H9 (cell line): ENCODE results near the gene GPD1. TPM values are rescaled to one million over a fixed set of nuclear protein-coding genes. Genes with fewer than 3 reads are reported as not detected.

ENCODE experiments used
- DNase-seq: peaks from one replicate; pipeline ENCODE4 v3.0.0-alpha.2; 2017
- H2AFZ ChIP-seq: one replicate; pipeline ENCODE4 v1.6.1; 2013; ENCODE audit warnings: mild to moderate bottlenecking, low read length, control low read depth, moderate library complexity
- H2AK5ac ChIP-seq: 2 replicates; pipeline ENCODE4 v1.6.1; 2013; ENCODE audit warnings: low read length, control low read depth, mixed read lengths; ENCODE audit not compliant: insufficient read length
- H2BK120ac ChIP-seq: one replicate; pipeline ENCODE4 v1.6.1; 2013; ENCODE audit warnings: low read depth, mild to moderate bottlenecking, low read length, control low read depth, inconsistent platforms; ENCODE audit not compliant: poor library complexity, severe bottlenecking
- H2BK12ac ChIP-seq: 2 replicates; pipeline ENCODE4 v1.6.1; 2013; ENCODE audit warnings: low read length, control low read depth, mixed read lengths, low read depth; ENCODE audit not compliant: insufficient read length
- H2BK15ac ChIP-seq: 2 replicates; pipeline ENCODE4 v1.6.1; 2013; ENCODE audit warnings: low read depth, low read length, control low read depth
- H2BK20ac ChIP-seq: one replicate; pipeline ENCODE4 v1.6.1; 2013; ENCODE audit warnings: low read depth, mild to moderate bottlenecking, low read length, control low read depth, inconsistent platforms; ENCODE audit not compliant: poor library complexity, severe bottlenecking
- H2BK5ac ChIP-seq: 2 replicates; pipeline ENCODE4 v1.6.1; 2013; ENCODE audit warnings: low read length, control low read depth, mixed read lengths; ENCODE audit not compliant: insufficient read length
- H3K14ac ChIP-seq: 2 replicates; pipeline ENCODE4 v1.6.1; 2013; ENCODE audit warnings: low read length, control low read depth; ENCODE audit not compliant: insufficient read depth
- H3K18ac ChIP-seq: 2 replicates; pipeline ENCODE4 v1.6.1; 2013; ENCODE audit warnings: low read depth, mild to moderate bottlenecking, mixed read lengths, low read length, control low read depth; ENCODE audit not compliant: insufficient read length
- H3K23ac ChIP-seq: 2 replicates; pipeline ENCODE4 v1.6.1; 2013; ENCODE audit warnings: low read length, control low read depth, mixed read lengths, low read depth; ENCODE audit not compliant: insufficient read length
- H3K23me2 ChIP-seq: 2 replicates; pipeline ENCODE4 v1.6.1; 2013; ENCODE audit warnings: low read depth, mild to moderate bottlenecking, mixed read lengths, low read length, control low read depth; ENCODE audit not compliant: insufficient read length, poor library complexity, severe bottlenecking
- H3K27ac ChIP-seq: 2 replicates; pipeline ENCODE4 v1.5.1; 2013; ENCODE audit warnings: low read length, control low read depth, mixed read lengths, low read depth; ENCODE audit not compliant: insufficient read length
- H3K27me3 ChIP-seq: 2 replicates; pipeline ENCODE4 v1.6.1; 2013; ENCODE audit warnings: low read length, control low read depth, inconsistent platforms; ENCODE audit not compliant: insufficient read depth
- H3K4ac ChIP-seq: 2 replicates; pipeline ENCODE4 v1.6.1; 2013; ENCODE audit warnings: low read depth, mild to moderate bottlenecking, control low read depth, inconsistent platforms, low read length, moderate library complexity
- H3K4me1 ChIP-seq: 2 replicates; pipeline ENCODE4 v1.6.1; 2013; ENCODE audit warnings: low read length, control low read depth, inconsistent platforms; ENCODE audit not compliant: insufficient read depth
- H3K4me2 ChIP-seq: 2 replicates; pipeline ENCODE4 v1.6.1; 2013; ENCODE audit warnings: low read length, control low read depth, mixed read lengths; ENCODE audit not compliant: insufficient read length, insufficient read depth
- H3K56ac ChIP-seq: 2 replicates; pipeline ENCODE4 v1.6.1; 2013; ENCODE audit warnings: low read depth, mild to moderate bottlenecking, mixed read lengths, low read length, control low read depth; ENCODE audit not compliant: insufficient read length
- H3K79me1 ChIP-seq: 2 replicates; pipeline ENCODE4 v1.6.1; 2013; ENCODE audit warnings: low read depth, mild to moderate bottlenecking, moderate library complexity, low read length, control low read depth, inconsistent platforms; ENCODE audit not compliant: insufficient read depth, poor library complexity, severe bottlenecking
- H3K79me2 ChIP-seq: 2 replicates; pipeline ENCODE4 v1.6.1; 2013; ENCODE audit warnings: low read length, control low read depth, inconsistent platforms; ENCODE audit not compliant: insufficient read depth
- H3K9ac ChIP-seq: 2 replicates; pipeline ENCODE4 v1.6.1; 2013; ENCODE audit warnings: low read length, control low read depth, mixed read lengths; ENCODE audit not compliant: insufficient read length; ENCODE audit errors: extremely low read depth
- H3K9me3 ChIP-seq: one replicate; pipeline ENCODE4 v1.6.1; 2013; ENCODE audit warnings: low read depth, low read length, inconsistent platforms; ENCODE audit not compliant: control insufficient read depth
- H3T11ph ChIP-seq: one replicate; pipeline ENCODE4 v1.6.1; 2013; ENCODE audit warnings: mild to moderate bottlenecking, low read length, control low read depth, inconsistent platforms
- H4K20me1 ChIP-seq: one replicate; pipeline ENCODE4 v1.6.1; 2013; ENCODE audit not compliant: control insufficient read depth, insufficient read length, insufficient read depth
- H4K5ac ChIP-seq: 2 replicates; pipeline ENCODE4 v1.6.1; 2013; ENCODE audit warnings: low read depth, mild to moderate bottlenecking, mixed read lengths, low read length, control low read depth; ENCODE audit not compliant: insufficient read length
- H4K8ac ChIP-seq: replicated peaks from 2 replicates; pipeline ENCODE4 v1.6.1; 2013; ENCODE audit warnings: low read length, control low read depth, mixed read lengths, low read depth; ENCODE audit not compliant: insufficient read length
- H4K91ac ChIP-seq: 2 replicates; pipeline ENCODE4 v1.6.1; 2013; ENCODE audit warnings: low read depth, mild to moderate bottlenecking, moderate library complexity, mixed read lengths, low read length, control low read depth; ENCODE audit not compliant: insufficient read length
- H3K27ac Mint-ChIP-seq, 3 experiments: 2 replicates in 2 of 3; 3 replicates in 1 of 3; pipeline ENCODE4 v1.8.0; 2020 to 2021; ENCODE audit warnings: mixed read lengths in 3 of 3, mild to moderate bottlenecking in 1 of 3, moderate library complexity in 1 of 3
- H3K27me3 Mint-ChIP-seq: 2 replicates; pipeline ENCODE4 v1.8.0; 2021; ENCODE audit warnings: low read depth, mild to moderate bottlenecking, moderate library complexity, mixed read lengths
- H3K36me3 Mint-ChIP-seq, 3 experiments: 2 replicates in 2 of 3; 3 replicates in 1 of 3; pipeline ENCODE4 v1.8.0; 2020 to 2021; ENCODE audit warnings: low read depth in 3 of 3, mixed read lengths in 3 of 3; ENCODE audit not compliant: insufficient read depth in 1 of 3
- H3K4me1 Mint-ChIP-seq, 2 experiments: 2 replicates each; pipeline ENCODE4 v1.8.0; 2020; ENCODE audit warnings: mixed read lengths in 2 of 2
- H3K4me3 Mint-ChIP-seq, 2 experiments: 2 replicates in 1 of 2; 3 replicates in 1 of 2; pipeline ENCODE4 v1.8.0; 2020 to 2021; ENCODE audit warnings: mild to moderate bottlenecking in 2 of 2, mixed read lengths in 2 of 2, moderate library complexity in 1 of 2
- H3K9me3 Mint-ChIP-seq, 2 experiments: 2 replicates in 1 of 2; 3 replicates in 1 of 2; pipeline ENCODE4 v1.8.0; 2020; ENCODE audit warnings: mild to moderate bottlenecking in 2 of 2, mixed read lengths in 2 of 2, moderate library complexity in 1 of 2
- CTCF ChIP-seq: fragments of 200-600 bp; sonication (generic); conservative IDR thresholded peaks from 3 replicates; pipeline ENCODE4 v1.8.0; 2021; ENCODE audit warnings: antibody characterized with exemption, mild to moderate bottlenecking
- WGBS: extraction: QIAGEN DNeasy Blood & Tissue Kit; methylation state at CpG from one replicate; pipeline ENCODE4 v1.1.7; 2013; ENCODE audit warnings: missing lambda C conversion rate, low lambda C conversion rate, mixed read lengths; ENCODE audit not compliant: insufficient read length; ENCODE audit errors: extremely low coverage; 5-methylcytosine and 5-hydroxymethylcytosine counted together
- total RNA-seq: library from RNA; stranded (reverse); gene quantifications from 2 replicates; pipeline ENCODE4 v1.2.1, GENCODE V29; 2021

Gene GPD1
- total RNA-seq, 1 experiment from 2014 or later: 0.70 TPM

DNA sequence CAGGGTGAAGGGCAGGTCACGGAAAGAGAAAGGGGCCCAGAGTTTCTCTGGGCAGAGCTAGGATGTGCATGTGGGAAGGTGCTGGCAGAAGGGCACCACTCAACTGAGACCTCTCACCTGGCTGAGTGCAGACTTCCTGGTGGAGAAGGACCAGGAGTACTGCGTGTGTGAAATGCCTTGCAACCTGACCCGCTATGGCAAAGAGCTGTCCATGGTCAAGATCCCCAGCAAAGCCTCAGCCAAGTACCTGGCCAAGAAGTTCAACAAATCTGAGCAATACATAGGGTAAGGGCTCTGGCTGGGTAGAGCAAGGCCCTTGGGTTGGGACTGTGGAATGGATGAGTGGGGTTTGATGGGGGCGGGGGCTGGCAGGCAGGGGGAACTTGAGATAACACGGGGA, 24.0 kb upstream of the GPD1 start:
- H4K8ac ChIP-seq: no peak overlapping the region
- no peaks in the 10 kb centered on the region for H3K4me1 ChIP-seq
- H3K4ac ChIP-seq: no peak overlapping the region
- H3K79me1 ChIP-seq: no peaks in the 10 kb centered on the region
- no peak overlapping the region for H4K91ac ChIP-seq
- H2BK15ac ChIP-seq: no peak overlapping the region
- H2AK5ac ChIP-seq: no peak overlapping the region
- no peak overlapping the region for H3K14ac ChIP-seq
- no peak overlapping the region for H2AFZ ChIP-seq
- no peaks in the 10 kb centered on the region for H3K9me3 Mint-ChIP-seq
- DNase-seq: no peak
- H3K23me2 ChIP-seq: no peaks in the 10 kb centered on the region
- no peaks in the 10 kb centered on the region for H3K79me2 ChIP-seq
- H3K27me3 Mint-ChIP-seq: peaks cover 20% of the 10 kb centered on the region
- TF ChIP-seq CTCF: no peak
- no peak overlapping the region for H3K23ac ChIP-seq
- H2BK12ac ChIP-seq: no peak overlapping the region
- peaks cover 9 to 20% of the 10 kb centered on the region in 2 experiments for H3K4me1 Mint-ChIP-seq
- H3K9me3 ChIP-seq: no peaks in the 10 kb centered on the region
- no peak overlapping the region for H2BK5ac ChIP-seq
- H3K56ac ChIP-seq: no peak overlapping the region
- no peak overlapping the region for H3K27ac Mint-ChIP-seq
- H3K18ac ChIP-seq: no peak overlapping the region
- no peaks in the 10 kb centered on the region; a peak in 1 of 7 replicates for H3K36me3 Mint-ChIP-seq
- no peaks in the 10 kb centered on the region for H4K20me1 ChIP-seq
- H3K4me3 Mint-ChIP-seq: 0 out of 5 replicates have a peak overlapping the region, but pooled peaks of 1 of the 2 experiments have one; percentile 5
- H3K9ac ChIP-seq: no peak overlapping the region
- H3T11ph ChIP-seq: no peak overlapping the region
- H4K5ac ChIP-seq: no peak overlapping the region
- H2BK120ac ChIP-seq: no peak overlapping the region
- no CpG with 5 or more reads among the region's 5 CpGs for WGBS
- no peaks in the 10 kb centered on the region for H3K27me3 ChIP-seq
- H2BK20ac ChIP-seq: no peak overlapping the region
- no peak overlapping the region for H3K27ac ChIP-seq
- no peak overlapping the region for H3K4me2 ChIP-seq
